ENCODE results near the gene TOMM20.
"Not testable (repeated sequence)": the region's sequence is repeated elsewhere in the genome, so short reads cannot be mapped to it uniquely, and the experiment has no call there.

The TOMM20 gene

GRCh38 chr1:235128456-235129328 lies at the start of gene TOMM20:
TOMM20 (minus strand) TSS chr1:235128837; CDS start chr1:235128715, 122 bp downstream.
- Histone ChIP-seq H3K9ac (ENCODE audit: low read length) (peak within 1 kb of the TSS; percentile 100), H3K4me1 (ENCODE audit: control insufficient read depth, insufficient read depth, low read length) (peaks cover 12% of the 10 kb centered on the region; the same call in 1 of the 2 replicates), H3K27ac (ENCODE audit: low read depth, low read length) (peak within 1 kb of the TSS; percentile 96), H3K27me3 (ENCODE audit: control insufficient read depth, insufficient read depth, low read length) (no peaks in the 10 kb centered on the region), H3K4me3 (ENCODE audit: low read depth, low read length) (peak within 1 kb of the TSS; percentile 95), H3K9me3 (ENCODE audit: control insufficient read depth, insufficient read depth, low read depth, low read length) (no peaks in the 10 kb centered on the region), H3K36me3 (ENCODE audit: control insufficient read depth, insufficient read depth, low read length) (peaks cover 54% of the 10 kb centered on the region)

- Histone ChIP-seq H3K36me3 (ENCODE audit: control insufficient read depth, insufficient read depth, low read length) (peaks cover 73% of the 10 kb centered on the region), H3K27me3 (ENCODE audit: control insufficient read depth, insufficient read depth, low read length) (no peaks in the 10 kb centered on the region), H3K9ac (ENCODE audit: low read length) (no peak overlapping the region), H3K27ac (ENCODE audit: low read depth, low read length) (0 out of 2 replicates have a peak overlapping the region, but pooled peaks have one; percentile 33), H3K4me1 (ENCODE audit: control insufficient read depth, insufficient read depth, low read length) (no peaks in the 10 kb centered on the region), H3K4me3 (ENCODE audit: low read depth, low read length) (no peak overlapping the region), H3K9me3 (ENCODE audit: control insufficient read depth, insufficient read depth, low read depth, low read length) (no peaks in the 10 kb centered on the region)
These were observed 47.8 kb upstream of the TOMM20 start for GRCh38 chr1:235176486-235176885.

GRCh38 chr1:235169986-235170385 lies 41.3 kb upstream of the TOMM20 start:
- Histone ChIP-seq H3K27me3 (ENCODE audit: control insufficient read depth, insufficient read depth, low read length) (no peaks in the 10 kb centered on the region), H3K9me3 (ENCODE audit: control insufficient read depth, insufficient read depth, low read depth, low read length) (no peaks in the 10 kb centered on the region), H3K27ac (ENCODE audit: low read depth, low read length) (no peak overlapping the region), H3K36me3 (ENCODE audit: control insufficient read depth, insufficient read depth, low read length) (peaks cover 65% of the 10 kb centered on the region), H3K9ac (ENCODE audit: low read length) (no peak overlapping the region), H3K4me3 (ENCODE audit: low read depth, low read length) (no peak overlapping the region), H3K4me1 (ENCODE audit: control insufficient read depth, insufficient read depth, low read length) (no peaks in the 10 kb centered on the region)

- peaks cover 51% of the 10 kb centered on the region for H3K36me3 ChIP-seq (ENCODE audit: control insufficient read depth, insufficient read depth, low read length)
- H3K4me1 ChIP-seq (ENCODE audit: control insufficient read depth, insufficient read depth, low read length) = no peaks in the 10 kb centered on the region
- no peak overlapping the region for H3K9ac ChIP-seq (ENCODE audit: low read length)
- H3K4me3 ChIP-seq (ENCODE audit: low read depth, low read length) = no peak overlapping the region
- no peaks in the 10 kb centered on the region for H3K27me3 ChIP-seq (ENCODE audit: control insufficient read depth, insufficient read depth, low read length)
- no peak overlapping the region for H3K27ac ChIP-seq (ENCODE audit: low read depth, low read length)
- no peaks in the 10 kb centered on the region for H3K9me3 ChIP-seq (ENCODE audit: control insufficient read depth, insufficient read depth, low read depth, low read length)
These were observed 39.7 kb upstream of the TOMM20 start for GRCh38 chr1:235168375-235168774.

GRCh38 chr1:235161685-235162327 lies 33.2 kb upstream of the TOMM20 start:
- Histone ChIP-seq H3K4me3 (ENCODE audit: low read depth, low read length) (peak overlapping the region; percentile 95), H3K9me3 (ENCODE audit: control insufficient read depth, insufficient read depth, low read depth, low read length) (no peaks in the 10 kb centered on the region), H3K27me3 (ENCODE audit: control insufficient read depth, insufficient read depth, low read length) (no peaks in the 10 kb centered on the region), H3K36me3 (ENCODE audit: control insufficient read depth, insufficient read depth, low read length) (peaks cover 31% of the 10 kb centered on the region), H3K4me1 (ENCODE audit: control insufficient read depth, insufficient read depth, low read length) (0 out of 2 replicates have a peak, but pooled peaks cover 8% of the 10 kb centered on the region), H3K27ac (ENCODE audit: low read depth, low read length) (peak overlapping the region; percentile 56; the same call in 1 of the 2 replicates), H3K9ac (ENCODE audit: low read length) (peak overlapping the region; percentile 90)

GRCh38 chr1:235160957-235161684 lies 32.5 kb upstream of the TOMM20 start, which contains the start of gene RBM34:
RBM34 (minus strand) TSS chr1:235161250; CDS start chr1:235161226, 24 bp downstream.
- Histone ChIP-seq H3K9ac (ENCODE audit: low read length) (peak within 1 kb of the TSS; percentile 90), H3K27me3 (ENCODE audit: control insufficient read depth, insufficient read depth, low read length) (no peaks in the 10 kb centered on the region), H3K4me3 (ENCODE audit: low read depth, low read length) (peak within 1 kb of the TSS; percentile 95), H3K4me1 (ENCODE audit: control insufficient read depth, insufficient read depth, low read length) (0 out of 2 replicates have a peak, but pooled peaks cover 8% of the 10 kb centered on the region), H3K9me3 (ENCODE audit: control insufficient read depth, insufficient read depth, low read depth, low read length) (no peaks in the 10 kb centered on the region), H3K27ac (ENCODE audit: low read depth, low read length) (peak within 1 kb of the TSS; percentile 56; the same call in 1 of the 2 replicates), H3K36me3 (ENCODE audit: control insufficient read depth, insufficient read depth, low read length) (peaks cover 38% of the 10 kb centered on the region)

GRCh38 chr1:235160383-235160956 lies 31.8 kb upstream of the TOMM20 start:
- Histone ChIP-seq H3K4me3 (ENCODE audit: low read depth, low read length) (peak overlapping the region; percentile 95), H3K27me3 (ENCODE audit: control insufficient read depth, insufficient read depth, low read length) (no peaks in the 10 kb centered on the region), H3K36me3 (ENCODE audit: control insufficient read depth, insufficient read depth, low read length) (peaks cover 39% of the 10 kb centered on the region), H3K9me3 (ENCODE audit: control insufficient read depth, insufficient read depth, low read depth, low read length) (no peaks in the 10 kb centered on the region), H3K9ac (ENCODE audit: low read length) (peak overlapping the region; percentile 90), H3K27ac (ENCODE audit: low read depth, low read length) (peak overlapping the region; percentile 56; the same call in 1 of the 2 replicates), H3K4me1 (ENCODE audit: control insufficient read depth, insufficient read depth, low read length) (0 out of 2 replicates have a peak, but pooled peaks cover 8% of the 10 kb centered on the region)

- H3K36me3 ChIP-seq (ENCODE audit: control insufficient read depth, insufficient read depth, low read length) = peaks cover 41% of the 10 kb centered on the region
- H3K27ac ChIP-seq (ENCODE audit: low read depth, low read length); H3K27me3 ChIP-seq (ENCODE audit: control insufficient read depth, insufficient read depth, low read length); H3K9me3 ChIP-seq (ENCODE audit: control insufficient read depth, insufficient read depth, low read depth, low read length); H3K9ac ChIP-seq (ENCODE audit: low read length); H3K4me1 ChIP-seq (ENCODE audit: control insufficient read depth, insufficient read depth, low read length): not testable (repeated sequence)
- peak overlapping the region; percentile 95 for H3K4me3 ChIP-seq (ENCODE audit: low read depth, low read length)
These were observed 31.3 kb upstream of the TOMM20 start for GRCh38 chr1:235159930-235160329.

GRCh38 chr1:235159284-235159683 lies 30.6 kb upstream of the TOMM20 start:
- not testable (repeated sequence) for H3K27me3 ChIP-seq (ENCODE audit: control insufficient read depth, insufficient read depth, low read length)
- H3K36me3 ChIP-seq (ENCODE audit: control insufficient read depth, insufficient read depth, low read length) = peaks cover 48% of the 10 kb centered on the region

GRCh38 chr1:235158680-235159079 lies 30.0 kb upstream of the TOMM20 start:
- no peak overlapping the region for H3K27ac ChIP-seq (ENCODE audit: low read depth, low read length)
- no peaks in the 10 kb centered on the region for H3K9me3 ChIP-seq (ENCODE audit: control insufficient read depth, insufficient read depth, low read depth, low read length)
- H3K9ac ChIP-seq (ENCODE audit: low read length) = no peak overlapping the region
- H3K36me3 ChIP-seq (ENCODE audit: control insufficient read depth, insufficient read depth, low read length) = peaks cover 53% of the 10 kb centered on the region
- H3K4me1 ChIP-seq (ENCODE audit: control insufficient read depth, insufficient read depth, low read length) = 0 out of 2 replicates have a peak, but pooled peaks cover 8% of the 10 kb centered on the region
- no peak overlapping the region for H3K4me3 ChIP-seq (ENCODE audit: low read depth, low read length)
- H3K27me3 ChIP-seq (ENCODE audit: control insufficient read depth, insufficient read depth, low read length) = no peaks in the 10 kb centered on the region

More at GRCh38 chr1:235159284-235159683, 30.6 kb upstream of the TOMM20 start:
- H3K9me3 ChIP-seq (ENCODE audit: control insufficient read depth, insufficient read depth, low read depth, low read length); H3K4me1 ChIP-seq (ENCODE audit: control insufficient read depth, insufficient read depth, low read length); H3K27ac ChIP-seq (ENCODE audit: low read depth, low read length); H3K9ac ChIP-seq (ENCODE audit: low read length); H3K4me3 ChIP-seq (ENCODE audit: low read depth, low read length): not testable (repeated sequence)
